GM13977 (cell line): Measurements from ENCODE around the gene MAPK11.

Source experiments
- DNase-seq: peaks from one replicate; pipeline ENCODE4 v3.0.0; 2012; ENCODE audit warnings: low spot score
- in situ Hi-C: fragments of 300-500 bp; cut with MboI; formaldehyde crosslinking; loops from one replicate; pipeline ENCODE4 v1.12.0; 2022; ENCODE audit warnings: low sequenced_read_pairs, low pct_unique_long_range_greater_than_20kb, mixed read lengths, inconsistent platforms; ENCODE audit not compliant: unreplicated experiment
- TF ChIP-seq, protein P1 (sequence below): IDR thresholded peaks from 2 replicates; pipeline ENCODE4 v1.5.1; 2012; ENCODE audit warnings: mild to moderate bottlenecking, control low read depth; ENCODE audit not compliant: insufficient read depth; ENCODE audit errors: extremely low read depth, missing control alignments

The MAPK11 gene

DNA sequence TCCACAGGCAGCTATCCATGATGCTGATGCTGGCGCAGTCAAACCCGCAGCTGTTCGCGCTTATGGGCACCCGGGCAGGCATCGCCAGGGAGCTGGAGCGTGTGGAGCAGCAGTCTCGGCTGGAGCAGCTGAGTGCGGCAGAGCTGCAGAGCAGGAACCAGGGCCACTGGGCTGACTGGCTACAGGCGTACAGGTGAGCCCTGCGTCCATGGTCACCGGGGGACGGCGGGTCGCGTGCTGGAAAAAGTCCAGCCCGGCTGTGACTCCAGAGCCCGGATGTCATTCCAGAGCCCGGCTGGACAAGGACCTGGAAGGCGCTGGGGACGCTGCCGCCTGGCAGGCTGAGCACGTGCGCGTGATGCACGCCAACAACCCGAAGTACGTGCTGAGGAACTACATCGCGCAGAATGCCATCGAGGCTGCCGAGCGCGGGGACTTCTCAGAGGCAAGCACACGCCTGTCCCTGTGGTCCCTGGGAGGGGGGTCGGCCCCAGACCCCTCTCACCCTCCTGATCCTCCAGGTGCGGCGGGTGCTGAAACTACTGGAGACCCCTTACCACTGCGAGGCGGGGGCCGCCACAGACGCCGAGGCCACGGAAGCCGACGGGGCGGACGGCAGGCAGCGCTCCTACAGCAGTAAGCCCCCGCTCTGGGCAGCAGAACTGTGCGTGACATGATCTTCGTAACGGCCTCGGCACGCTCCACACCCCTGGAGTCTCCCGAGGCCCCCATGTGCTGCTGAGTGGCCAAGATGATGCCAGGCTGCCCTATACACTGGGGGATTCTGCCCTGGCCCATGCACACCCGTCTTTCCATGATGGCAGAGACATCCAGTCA lies 53.3 kb downstream of the MAPK11 start:
- in situ Hi-C loops: no loop called here
- TF ChIP-seq, protein P1, sequence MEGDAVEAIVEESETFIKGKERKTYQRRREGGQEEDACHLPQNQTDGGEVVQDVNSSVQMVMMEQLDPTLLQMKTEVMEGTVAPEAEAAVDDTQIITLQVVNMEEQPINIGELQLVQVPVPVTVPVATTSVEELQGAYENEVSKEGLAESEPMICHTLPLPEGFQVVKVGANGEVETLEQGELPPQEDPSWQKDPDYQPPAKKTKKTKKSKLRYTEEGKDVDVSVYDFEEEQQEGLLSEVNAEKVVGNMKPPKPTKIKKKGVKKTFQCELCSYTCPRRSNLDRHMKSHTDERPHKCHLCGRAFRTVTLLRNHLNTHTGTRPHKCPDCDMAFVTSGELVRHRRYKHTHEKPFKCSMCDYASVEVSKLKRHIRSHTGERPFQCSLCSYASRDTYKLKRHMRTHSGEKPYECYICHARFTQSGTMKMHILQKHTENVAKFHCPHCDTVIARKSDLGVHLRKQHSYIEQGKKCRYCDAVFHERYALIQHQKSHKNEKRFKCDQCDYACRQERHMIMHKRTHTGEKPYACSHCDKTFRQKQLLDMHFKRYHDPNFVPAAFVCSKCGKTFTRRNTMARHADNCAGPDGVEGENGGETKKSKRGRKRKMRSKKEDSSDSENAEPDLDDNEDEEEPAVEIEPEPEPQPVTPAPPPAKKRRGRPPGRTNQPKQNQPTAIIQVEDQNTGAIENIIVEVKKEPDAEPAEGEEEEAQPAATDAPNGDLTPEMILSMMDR: no peak
- DNase-seq: no peak

DNA sequence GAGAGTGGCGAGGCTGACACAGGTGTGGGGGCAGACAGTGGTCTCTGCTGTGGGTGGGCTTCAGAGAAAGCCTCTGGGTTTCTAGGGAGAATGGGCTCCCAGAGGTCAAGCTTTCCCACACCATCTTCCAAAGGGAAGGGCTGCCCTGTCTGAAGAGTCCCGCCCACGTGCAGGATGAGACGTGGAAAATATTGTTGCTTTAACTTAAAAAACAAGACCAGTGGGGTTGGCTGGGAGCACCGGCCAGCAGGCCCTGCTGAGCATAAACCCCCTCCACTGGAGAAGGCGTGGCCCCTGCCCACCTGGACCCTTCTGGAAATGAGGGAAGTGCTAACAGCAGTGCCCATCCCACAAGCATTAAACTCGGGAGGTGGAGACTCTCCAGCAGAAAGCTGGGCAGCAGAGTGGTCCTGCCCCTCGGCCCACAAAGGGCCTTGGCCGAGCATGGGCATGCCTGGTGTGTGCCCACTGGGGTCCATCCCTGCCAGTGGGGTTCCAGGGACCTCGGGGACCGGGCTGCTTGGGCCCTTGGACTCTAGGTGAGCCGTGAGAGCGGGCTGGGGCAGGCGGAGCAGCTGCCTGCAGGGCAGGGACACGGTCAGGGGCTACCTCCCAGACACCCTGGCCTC lies 54.0 kb downstream of the MAPK11 start:
- TF ChIP-seq, protein P1: no peak

DNA sequence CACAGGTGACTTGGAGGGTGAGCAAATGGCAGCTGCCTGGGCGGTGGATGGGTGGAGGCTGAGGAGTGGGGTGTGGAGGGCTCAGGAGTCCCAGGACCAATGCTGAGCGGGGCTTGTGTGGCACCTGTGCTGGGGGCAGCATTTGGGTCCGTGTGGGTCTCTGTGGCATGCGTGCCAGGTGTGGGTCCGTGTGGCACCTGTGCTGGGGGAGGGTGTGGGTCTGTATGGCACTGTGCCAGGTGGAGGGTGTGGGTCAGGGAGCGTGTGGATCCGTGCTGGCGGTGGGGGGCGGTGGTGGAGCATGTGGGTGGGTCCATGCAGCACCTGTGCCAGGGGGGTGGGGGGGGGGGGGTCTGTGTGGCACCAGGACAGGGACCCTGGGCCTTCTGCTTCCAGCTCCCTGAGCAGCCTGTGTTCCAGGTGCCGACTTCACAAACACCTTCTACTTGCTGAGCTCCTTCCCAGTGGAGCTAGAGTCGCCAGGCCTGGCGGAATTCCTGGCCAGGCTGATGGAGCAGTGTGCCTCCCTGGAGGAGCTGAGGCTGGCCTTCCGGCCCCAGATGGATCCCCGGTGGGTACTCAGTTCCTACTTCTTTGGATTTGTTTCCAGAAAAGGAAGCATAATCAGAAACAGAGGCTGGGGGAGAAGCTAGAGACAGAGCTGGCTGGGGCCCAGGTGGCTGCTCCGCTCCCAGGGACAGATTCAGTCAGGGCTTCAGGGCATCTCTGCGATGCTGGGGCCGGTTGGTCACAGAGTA lies 54.7 kb downstream of the MAPK11 start:
- DNase-seq: no peak
- in situ Hi-C loops: no loop called here
- TF ChIP-seq, protein P1: no peak

More for the DNA sequence above, 54.0 kb downstream of the MAPK11 start:
- DNase-seq: no peak
- in situ Hi-C loops: no loop called here
